ENCODE data around the gene ABCC2.
"Not testable (repeated sequence)": the region's sequence is repeated elsewhere in the genome, so short reads cannot be mapped to it uniquely, and the experiment has no call there.

The ABCC2 gene

DNA sequence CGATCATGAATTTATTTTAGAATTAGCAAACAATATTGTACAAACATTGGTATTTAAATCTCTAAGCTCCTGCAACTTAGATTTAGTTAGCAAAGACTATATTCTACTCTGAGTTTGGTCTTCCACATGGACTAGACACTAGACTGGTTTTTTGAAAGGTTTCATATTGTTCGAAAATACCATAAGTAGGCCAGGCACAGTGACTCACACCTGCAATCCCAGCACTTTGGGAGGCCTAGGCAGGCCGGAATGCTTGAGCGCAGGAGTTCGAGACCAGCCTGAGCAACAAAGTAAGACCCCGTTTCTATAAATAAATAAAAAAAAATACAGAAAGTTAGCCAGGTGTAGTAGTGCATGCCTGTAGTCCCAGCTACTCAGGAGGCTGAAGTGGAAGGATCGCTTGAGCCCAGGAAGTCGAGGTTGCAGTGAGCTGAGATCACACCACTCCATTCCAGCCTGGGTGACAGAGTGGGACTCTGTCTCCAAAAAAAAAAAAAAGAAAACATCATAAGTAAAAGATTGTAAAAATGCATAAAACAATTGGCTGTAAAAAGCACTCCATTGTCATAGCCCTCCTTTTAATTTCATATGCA lies 73.1 kb downstream of the ABCC2 start:
- no peak for DNase-seq

DNA sequence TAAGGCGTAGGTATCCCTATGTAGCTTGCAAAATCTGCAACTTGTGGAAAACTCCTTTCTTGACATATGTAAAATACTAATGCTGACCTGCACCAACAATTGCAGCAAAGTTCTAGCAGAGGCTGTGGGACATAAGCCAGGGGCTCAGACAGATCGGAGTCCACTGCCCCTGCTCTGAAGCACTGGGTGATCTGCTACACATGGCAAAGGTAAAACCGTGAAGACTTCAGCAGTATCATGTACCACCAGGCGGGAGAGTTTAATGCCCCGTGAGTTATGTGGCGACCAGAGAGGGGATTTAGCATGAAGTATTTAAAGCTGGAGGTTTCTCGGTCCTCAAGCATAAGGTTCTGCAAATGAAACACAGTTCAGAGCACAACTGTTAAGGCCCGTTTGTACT lies 76.4 kb downstream of the ABCC2 start:
- DNase-seq, result no peak

DNA sequence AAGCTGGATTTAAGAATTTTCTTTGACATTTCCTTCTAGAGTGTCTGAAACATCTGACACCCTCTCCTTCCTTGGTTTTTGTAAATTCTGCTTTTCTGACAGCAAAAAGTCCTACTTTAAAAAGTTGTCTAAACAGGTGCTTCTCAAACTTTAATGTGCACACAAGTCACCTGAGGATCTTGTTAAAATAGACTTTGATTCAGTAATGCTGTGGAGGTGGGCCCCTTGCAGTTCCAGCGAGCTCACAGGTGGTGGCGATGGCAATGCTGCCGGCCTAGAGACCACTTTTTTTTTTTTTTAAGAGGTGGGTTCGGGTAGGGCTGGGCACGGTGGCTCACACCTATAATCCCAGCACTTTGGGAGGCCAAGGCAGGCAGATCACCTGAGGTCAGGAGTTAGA lies 77.1 kb downstream of the ABCC2 start:
- no peak for DNase-seq

DNA sequence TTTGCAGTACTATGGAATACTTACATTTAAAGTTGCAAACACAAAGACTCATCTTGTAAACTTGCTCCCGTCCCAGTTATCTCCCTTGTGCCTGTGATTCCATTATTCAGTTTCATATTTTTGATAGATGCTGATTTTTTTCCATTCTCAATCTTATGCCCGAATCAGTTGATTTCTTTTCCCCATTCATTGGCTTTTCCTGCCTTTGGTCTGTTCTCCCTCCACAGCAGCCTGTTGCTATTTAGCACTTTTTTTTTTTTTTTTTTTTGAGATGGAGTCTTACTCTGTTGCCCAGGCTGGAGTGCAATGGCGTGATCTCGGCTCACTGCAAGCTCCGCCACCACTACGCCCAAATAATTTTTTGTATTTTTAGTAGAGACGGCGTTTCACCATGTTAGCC lies 78.0 kb downstream of the ABCC2 start:
- no peak for DNase-seq

DNA sequence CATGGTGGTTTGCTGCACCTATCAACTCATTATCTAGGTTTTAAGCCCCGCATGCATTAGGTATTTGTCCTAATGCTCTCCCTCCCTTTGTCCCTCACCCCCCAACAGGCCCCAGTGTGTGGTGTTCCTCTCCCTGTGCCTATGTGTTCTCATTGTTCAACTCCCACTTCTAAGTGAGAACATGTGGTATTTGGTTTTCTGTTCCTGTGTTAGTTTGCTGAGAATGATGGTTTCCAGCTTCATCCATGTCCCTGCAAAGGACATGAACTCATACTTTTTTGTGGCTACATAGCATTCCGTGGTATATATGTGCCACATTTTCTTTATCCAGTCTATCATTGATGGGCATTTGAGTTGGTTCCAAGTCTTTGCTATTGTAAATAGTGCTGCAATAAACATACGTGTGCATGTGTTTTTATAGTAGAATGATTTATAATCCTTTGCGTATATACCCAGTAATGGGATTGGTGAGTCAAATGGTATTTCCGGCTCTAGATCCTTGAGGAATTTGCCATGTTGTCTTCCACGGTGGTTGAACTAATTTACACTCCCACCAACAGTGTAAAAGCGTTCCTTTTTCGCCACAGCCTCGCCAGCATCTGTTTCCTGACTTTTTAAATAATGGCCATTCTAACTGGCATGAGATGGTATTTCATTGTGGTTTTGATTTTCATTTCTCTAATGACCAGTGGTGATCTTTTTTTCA lies 81.2 kb downstream of the ABCC2 start:
- DNase-seq, result not testable (repeated sequence)

DNA sequence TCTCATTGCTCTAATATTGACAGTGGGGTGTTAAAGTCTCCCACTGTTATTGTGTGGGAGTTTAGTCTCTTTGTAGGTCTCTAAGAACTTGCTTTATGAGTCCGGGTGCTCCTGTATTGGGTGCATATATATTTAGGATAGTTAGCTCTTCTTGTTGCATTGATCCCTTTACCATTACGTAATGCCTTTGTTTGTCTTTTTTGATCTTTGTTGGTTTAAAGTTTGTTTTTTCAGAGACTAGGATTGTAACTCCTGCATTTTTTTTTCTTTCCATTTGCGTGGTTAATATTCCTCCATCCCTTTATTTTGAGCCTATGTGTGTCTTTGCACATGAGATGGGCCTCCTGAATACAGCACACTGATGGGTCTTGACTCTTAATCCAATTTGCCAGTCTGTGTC lies 84.8 kb downstream of the ABCC2 start:
- not testable (repeated sequence) for DNase-seq

DNA sequence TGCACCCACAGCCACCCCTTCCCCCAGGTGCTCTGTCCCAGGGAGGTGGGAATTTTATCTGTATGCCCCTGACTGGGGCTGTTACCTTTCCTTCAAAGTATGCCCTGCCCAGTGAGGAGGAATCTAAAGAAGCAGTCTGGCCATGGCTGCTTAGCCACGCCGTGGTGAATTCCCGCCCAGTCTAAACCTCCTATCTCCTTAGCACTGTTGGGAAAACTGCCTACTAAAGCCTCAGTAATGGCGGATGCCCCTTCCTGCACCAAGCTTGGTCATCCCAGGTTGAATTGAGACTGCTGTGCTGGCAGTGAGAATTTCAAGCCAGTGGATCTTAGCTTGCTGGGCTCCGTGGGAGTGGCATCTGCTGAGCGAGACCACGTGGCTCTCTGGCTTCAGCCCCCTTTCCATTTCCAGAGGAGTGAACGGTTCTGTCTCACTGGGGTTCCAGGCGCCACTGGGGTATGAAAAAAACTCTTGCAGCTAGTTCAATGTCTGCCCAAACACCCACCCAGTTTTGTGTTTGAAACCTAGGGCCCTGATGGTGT lies 87.2 kb downstream of the ABCC2 start:
- no peak for DNase-seq

DNA sequence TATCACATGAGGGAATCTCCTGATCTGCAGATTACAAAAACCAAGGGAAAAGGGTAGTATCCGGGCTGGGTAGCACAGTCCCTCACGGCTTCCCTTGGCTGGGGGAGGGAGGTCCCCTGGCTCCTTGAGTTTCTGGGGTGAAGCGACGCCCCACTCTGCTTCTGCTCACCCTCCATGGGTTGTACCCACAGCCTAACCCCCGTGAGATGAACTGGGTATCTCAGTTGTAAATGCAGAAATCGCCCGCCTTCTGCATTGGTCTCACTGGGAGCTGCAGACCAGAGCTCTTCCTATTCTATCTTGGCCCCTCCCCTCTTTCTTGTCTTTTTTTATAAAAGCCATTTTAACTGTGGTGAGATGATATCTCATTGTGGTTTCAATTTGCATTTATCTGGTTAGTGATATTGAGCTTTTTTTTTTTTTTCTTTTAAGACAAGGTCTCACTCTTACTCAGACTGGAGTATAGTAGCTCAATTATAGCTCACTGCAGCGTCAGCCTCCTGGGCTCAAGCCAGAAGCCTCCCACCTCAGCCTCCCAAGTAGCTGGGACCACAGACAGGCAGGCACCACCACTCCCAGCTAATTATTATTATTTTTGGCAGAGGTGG lies 87.8 kb downstream of the ABCC2 start:
- no peak for DNase-seq

DNA sequence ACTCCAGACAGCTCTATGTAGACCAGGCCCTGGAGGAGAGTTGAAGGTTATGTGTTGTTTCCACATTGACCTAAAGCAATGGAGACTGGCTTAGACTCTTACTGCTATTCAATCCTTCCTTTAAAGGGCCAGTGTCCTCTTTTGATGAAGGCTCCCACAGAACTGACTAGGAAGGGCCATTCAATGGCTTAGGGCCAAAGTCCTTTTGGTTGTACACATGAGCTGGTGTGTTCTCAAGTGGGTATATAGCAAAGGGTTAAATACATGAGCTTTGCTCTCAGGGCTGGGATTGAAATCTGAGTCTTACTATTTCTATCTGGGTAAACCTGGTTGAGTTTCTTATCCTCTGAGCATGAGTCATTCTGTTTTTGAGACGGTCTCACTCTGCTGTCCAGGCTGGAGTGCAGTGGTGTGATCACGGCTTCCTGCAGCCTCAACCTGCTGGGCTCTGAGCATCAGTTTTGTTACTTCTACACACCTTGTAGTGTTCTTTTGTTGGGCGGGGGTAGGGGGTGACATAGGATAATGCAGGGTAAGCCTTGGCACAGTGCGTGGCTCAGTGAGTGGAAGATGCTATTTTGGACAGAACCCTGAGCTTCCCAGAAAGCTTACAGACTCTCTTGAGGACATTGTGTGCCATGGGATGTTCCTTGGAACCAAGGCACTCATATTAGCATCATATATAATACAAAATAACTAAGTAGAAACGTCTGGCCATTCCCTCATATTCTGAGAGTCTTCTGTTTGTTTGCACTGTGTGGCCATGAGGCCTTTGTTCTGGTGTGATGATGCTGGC lies 90.1 kb downstream of the ABCC2 start:
- no peak for DNase-seq

DNA sequence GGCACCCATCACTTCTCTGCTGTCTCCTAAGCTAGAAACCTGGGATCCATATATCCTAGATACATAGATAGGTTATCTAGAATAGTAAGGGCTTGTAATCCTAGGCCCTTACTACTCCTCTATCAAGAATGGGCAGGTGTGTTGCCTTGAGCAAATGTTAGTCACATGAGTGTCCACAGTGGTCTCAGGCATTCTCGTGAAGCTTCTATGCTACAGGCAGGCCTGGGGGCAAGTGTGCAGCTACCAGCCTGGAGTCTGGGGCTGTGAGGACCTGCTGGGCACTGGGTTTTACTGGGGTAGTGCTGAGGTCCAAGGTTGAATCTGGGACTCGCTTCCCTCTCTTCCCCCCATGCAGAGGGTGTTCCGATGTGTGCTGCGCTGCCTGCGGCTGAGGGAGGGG lies 91.4 kb downstream of the ABCC2 start:
- DNase-seq, result no peak

DNA sequence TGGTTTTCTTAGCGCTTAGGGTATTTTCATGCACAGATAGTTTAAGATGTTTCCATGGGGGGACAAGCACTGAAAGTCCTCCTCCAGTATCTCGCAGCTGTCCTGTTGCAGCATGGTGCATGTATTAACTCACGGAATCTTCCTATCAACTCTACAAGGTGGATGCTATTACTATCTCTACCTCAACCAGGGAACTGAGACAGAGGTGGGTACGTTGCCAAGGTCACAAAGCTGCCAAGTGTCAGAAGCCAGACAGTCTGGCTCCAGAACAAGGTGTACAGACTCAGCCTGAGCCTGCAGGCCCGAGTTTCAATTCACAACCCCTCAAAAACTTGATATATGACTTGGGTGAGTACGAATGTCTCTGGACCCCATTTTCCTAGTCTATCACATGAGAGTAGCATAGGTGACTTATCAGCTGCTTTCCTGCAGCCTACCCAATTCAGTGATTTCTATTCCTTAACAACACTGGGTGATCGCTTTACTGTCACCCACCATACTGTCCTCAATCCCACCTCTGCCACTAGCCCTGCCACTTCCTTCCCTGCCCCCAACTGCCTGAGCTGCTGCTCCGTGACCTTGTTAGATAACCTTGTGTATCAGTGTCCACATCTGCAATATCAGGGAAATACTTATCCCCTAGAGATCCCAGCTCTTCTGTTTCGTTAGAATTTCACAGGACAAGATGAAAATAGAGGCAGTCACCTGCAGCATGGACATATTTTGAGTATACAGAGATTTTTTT lies 92.1 kb downstream of the ABCC2 start:
- DNase-seq, result no peak

DNA sequence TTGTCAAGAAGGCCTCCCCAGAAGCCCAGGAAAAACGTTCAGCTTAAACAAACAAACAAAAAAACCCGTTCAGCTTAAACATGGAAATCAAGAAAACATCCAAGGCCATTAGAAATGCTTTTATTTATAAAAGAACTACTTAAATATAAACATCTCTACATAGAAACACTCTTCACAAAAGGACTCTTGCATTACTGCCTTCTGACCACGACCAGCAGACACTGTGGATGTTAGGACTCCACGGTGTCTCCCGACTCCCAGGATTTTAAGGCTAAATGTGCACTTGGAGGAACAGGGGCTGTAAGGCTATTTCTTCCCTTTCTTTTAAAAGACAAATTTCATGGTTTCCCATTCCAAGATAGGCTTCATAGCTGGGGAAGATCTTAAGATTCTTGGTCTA lies 93.0 kb downstream of the ABCC2 start:
- DNase-seq, result no peak

DNA sequence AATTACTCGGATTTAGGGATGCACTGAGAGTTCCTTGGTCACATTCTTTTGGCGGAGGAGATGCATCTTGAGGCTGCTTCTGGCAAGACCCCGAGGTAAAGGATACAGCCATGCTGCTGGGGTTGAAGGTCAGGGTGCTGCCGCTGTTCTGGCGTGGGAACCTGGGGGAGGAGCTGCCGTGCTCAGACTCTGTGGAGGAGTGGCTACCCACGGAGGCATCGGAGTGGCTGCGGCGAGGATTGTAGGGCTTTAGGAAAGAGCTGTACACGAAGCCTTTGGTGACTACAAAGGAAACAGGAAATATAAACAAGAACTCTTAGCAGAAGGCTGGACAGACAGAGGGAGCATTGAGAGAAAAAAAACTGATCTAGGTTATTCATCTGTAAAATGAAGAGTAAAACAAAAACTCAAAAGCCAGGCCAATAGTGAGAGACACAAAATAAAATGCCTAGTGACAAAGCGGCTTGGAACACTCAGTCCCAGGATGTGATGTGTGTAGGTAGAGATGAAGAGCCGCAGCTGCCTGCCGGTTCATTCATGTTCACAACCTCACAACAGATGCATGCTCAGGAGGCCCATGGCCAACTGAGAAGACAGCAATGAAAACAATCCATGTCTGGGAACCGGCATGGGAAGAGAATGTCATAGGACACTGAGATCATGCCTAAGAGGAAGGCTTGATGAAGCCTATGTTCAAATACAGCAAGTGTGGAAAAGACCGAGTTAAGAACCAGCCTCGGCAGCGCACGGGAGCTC lies 97.8 kb downstream of the ABCC2 start:
- no peak for DNase-seq

DNA sequence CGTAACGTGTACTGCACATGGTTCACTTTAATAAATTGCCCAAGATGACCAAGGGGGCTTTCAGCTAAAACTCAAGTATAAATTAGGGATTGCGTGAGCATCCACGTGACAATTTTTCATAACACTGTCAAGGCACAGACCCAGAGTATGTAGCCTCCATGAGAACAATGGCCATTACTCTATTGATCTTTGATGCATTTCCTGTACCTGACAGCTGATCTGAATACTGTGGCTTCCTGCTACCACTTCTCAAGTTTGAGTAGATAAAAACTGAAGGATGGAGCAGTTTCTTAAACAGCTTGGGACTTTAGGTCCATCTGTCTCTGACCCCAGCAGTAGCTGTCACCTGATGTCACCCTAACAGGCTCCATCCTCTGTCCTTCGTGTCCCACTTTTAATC lies 98.9 kb downstream of the ABCC2 start:
- no peak for DNase-seq

DNA sequence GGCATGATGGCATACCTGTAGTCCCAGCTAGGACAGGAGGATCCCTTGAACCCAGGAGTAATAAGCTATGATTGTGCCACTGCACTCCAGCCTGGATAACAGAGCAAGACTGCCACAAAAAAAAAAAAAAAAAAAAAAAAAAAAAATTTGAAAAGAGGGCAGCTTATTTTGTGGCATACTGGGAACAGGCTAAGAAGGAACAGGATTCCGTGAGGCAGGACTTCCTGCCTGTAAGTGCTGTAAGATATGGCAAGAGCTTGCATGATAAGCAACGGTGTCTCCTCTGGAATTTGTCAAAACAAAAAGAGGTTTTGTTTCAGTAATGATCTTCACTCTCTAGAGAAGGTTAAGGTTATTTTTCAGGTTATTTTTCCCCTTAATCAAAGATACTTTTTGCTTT lies 101.1 kb downstream of the ABCC2 start:
- no peak for DNase-seq

DNA sequence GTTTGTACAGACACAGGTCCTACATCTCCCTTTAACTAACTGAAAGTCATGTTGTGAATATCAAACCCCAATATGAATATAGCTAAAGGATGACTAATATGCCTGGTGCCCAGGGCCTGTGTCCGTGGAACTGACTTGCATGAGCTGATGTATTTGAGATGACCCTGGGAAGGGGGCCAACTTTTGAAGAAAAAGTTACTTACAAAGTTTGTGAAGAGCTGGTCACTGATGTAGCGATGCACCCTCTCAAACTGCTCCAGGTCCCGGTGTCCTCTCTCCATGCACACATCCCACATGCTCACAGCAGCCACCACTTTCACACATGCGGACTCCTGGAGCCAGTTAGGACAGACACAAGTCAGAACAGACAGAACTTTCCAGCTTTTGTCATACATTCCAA lies 106.2 kb downstream of the ABCC2 start:
- no peak for DNase-seq

DNA sequence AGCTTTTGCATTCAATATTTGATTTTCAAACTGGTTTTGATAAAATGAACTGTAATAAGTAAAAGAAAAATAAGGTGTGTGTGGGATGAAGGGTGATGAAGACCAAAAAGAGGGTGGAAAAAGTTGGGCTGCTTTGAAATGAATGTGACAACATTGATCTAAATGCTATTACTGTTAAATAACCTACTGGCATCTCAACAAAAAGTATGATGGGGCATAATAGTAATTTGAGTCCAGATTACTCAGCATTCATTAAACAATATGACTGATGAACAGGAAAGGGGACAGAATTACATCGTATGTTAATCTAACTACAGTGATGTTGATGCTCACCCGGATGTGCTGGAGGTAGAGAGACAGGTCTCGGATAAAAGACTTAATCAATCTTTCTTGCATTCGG lies 112.2 kb downstream of the ABCC2 start:
- DNase-seq, result no peak

DNA sequence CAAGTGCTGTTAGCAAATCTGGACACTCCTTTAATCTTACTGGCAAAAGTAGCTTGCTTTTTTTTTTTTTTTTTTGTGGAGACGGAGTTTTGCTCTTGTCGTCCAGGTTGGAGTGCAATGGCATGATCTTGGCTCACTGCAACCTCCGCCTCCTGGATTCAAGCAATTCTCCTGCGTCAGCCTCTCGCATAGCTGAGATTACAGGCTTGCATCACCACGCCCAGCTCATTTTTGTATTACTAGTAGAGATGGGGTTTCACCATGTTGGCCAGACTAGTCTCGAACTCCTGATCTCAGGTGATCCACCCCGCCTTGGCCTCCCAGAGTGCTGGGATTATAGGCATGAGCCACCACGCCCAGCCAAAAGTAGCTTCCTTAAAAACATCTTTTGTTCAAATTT lies 112.6 kb downstream of the ABCC2 start:
- not testable (repeated sequence) for DNase-seq

DNA sequence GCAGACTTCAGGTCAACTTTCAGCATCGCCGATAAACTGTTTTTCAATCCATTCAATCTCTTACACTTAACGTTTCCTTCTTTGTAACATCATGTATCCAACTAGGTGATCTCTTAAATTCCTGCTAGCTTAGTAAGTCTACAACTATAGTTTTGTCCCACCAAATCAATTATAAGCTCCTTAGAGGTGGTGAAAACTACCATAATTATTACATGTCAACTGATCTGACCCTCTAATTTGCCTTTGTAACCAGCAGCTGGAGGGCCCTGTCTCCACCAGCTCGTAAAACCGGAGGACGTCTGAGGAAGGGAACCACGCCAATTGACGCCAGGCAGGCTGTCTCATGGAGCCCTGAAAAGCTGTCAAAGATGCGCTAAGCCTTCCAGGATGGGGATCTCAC lies 113.4 kb downstream of the ABCC2 start:
- no peak for DNase-seq

Measured in inflammatory macrophage treated with lipopolysaccharide for 4 hours (primary cell).